ENCODE measurements around the gene RNF208.
A peak's percentile ranks its signal among the peaks of the same experiment; 100 is the strongest.

Gene RNF208

GRCh38 chr9:137202966-137203365 is 19.1 kb downstream of the RNF208 start:
- no peak for TF ChIP-seq CTCF (IDR thresholded peaks at IDR 0.05; ENCODE audit: insufficient read depth, low read depth, low read length, missing control alignments)

GRCh38 chr9:137201205-137201868 is 20.7 kb downstream of the RNF208 start:
- no peak for DNase-seq (ENCODE audit: low read depth)

More at GRCh38 chr9:137202966-137203365, 19.1 kb downstream of the RNF208 start:
- H3K4me3 ChIP-seq (ENCODE audit: low read depth, low read length), result no peak overlapping the region
- DNase-seq (ENCODE audit: low read depth), result no peak

GRCh38 chr9:137200311-137201204 is 21.5 kb downstream of the RNF208 start, which contains the start of gene TPRN:
Gene TPRN, minus strand, starts transcription at chr9:137200741. Its CDS starts 30 bp downstream, at chr9:137200711.
- peak within 1 kb of the TSS; percentile 79 for H3K4me3 ChIP-seq (ENCODE audit: low read depth, low read length)
- DNase-seq (ENCODE audit: low read depth), result peak; percentile 100
- TF ChIP-seq CTCF (IDR thresholded peaks at IDR 0.05; ENCODE audit: insufficient read depth, low read depth, low read length, missing control alignments), result no peak

More at GRCh38 chr9:137201205-137201868, 20.7 kb downstream of the RNF208 start:
- no peak for TF ChIP-seq CTCF (IDR thresholded peaks at IDR 0.05; ENCODE audit: insufficient read depth, low read depth, low read length, missing control alignments)
- H3K4me3 ChIP-seq (ENCODE audit: low read depth, low read length), result peak overlapping the region; percentile 79

GRCh38 chr9:137199411-137200121 is 22.5 kb downstream of the RNF208 start:
- peak overlapping the region; percentile 39 for H3K4me3 ChIP-seq (ENCODE audit: low read depth, low read length)
- DNase-seq (ENCODE audit: low read depth), result no peak
- TF ChIP-seq CTCF (IDR thresholded peaks at IDR 0.05; ENCODE audit: insufficient read depth, low read depth, low read length, missing control alignments), result no peak

GRCh38 chr9:137198902-137199283 is 23.1 kb downstream of the RNF208 start:
- TF ChIP-seq CTCF (IDR thresholded peaks at IDR 0.05; ENCODE audit: insufficient read depth, low read depth, low read length, missing control alignments), result no peak
- no peak overlapping the region for H3K4me3 ChIP-seq (ENCODE audit: low read depth, low read length)
- no peak for DNase-seq (ENCODE audit: low read depth)

- no peak for TF ChIP-seq CTCF (IDR thresholded peaks at IDR 0.05; ENCODE audit: insufficient read depth, low read depth, low read length, missing control alignments)
- H3K4me3 ChIP-seq (ENCODE audit: low read depth, low read length), result no peak overlapping the region
- no peak for DNase-seq (ENCODE audit: low read depth)
Measured at GRCh38 chr9:137198051-137198901, 23.8 kb downstream of the RNF208 start.
